ENCODE measurements around the gene EVI5. TPM values are rescaled to one million over a fixed set of nuclear protein-coding genes. Genes with fewer than 3 reads are reported as not detected.
"Not testable (repeated sequence)": the region's sequence is repeated elsewhere in the genome, so short reads cannot be mapped to it uniquely, and the experiment has no call there.

EVI5 gene
- total and polyA plus RNA-seq, 2 experiments from 2014 or later = 16.5 to 20.0 TPM

GRCh38 chr1:92749024-92749634, 35.8 kb downstream of the EVI5 start:
- in situ Hi-C loops (cut with MboI) = loop anchor here (5.0 kb wide), 1 partner anchor 68 kb away; no protein-coding TSS in a partner anchor
- Histone ChIP-seq H3K4me2 (ENCODE audit: unreplicated experiment) (no peak overlapping the region), H4K20me1 (ENCODE audit: insufficient read depth) (no peaks in the 10 kb centered on the region), H3K4me3 (no peak overlapping the region), H3K79me2 (ENCODE audit: insufficient read depth) (peaks cover 72% of the 10 kb centered on the region), H3F3A (ENCODE audit: insufficient read depth) (peaks cover 22% of the 10 kb centered on the region), H3K9me2 (ENCODE audit: insufficient read depth) (no peaks in the 10 kb centered on the region), H3K4me1 (ENCODE audit: insufficient read depth) (peaks cover 20% of the 10 kb centered on the region), H3K9ac (no peak overlapping the region), H3K36me3 (ENCODE audit: low read depth) (no peaks in the 10 kb centered on the region), H3K9me3 (ENCODE audit: low read depth) (no peaks in the 10 kb centered on the region), H3K27ac (no peak overlapping the region), H3K27me3 (replicated peaks; ENCODE audit: insufficient read depth) (no peaks in the 10 kb centered on the region), H2AFZ (no peak overlapping the region)
- WGBS, 2 experiments (ENCODE audit: low coverage in 1 of 2, low lambda C conversion rate in 2 of 2, missing lambda C conversion rate in 2 of 2) = 86% methylated on average over 1 of the region's 1 CpG; no CpG with 5 or more reads in 1 of the 2 experiments
- TF ChIP-seq EZH2 (IDR thresholded peaks at IDR 0.05; ENCODE audit: insufficient read depth, poor library complexity, severe bottlenecking) = no peak
- no peak for TF ChIP-seq EZH2phosphoT487 (IDR thresholded peaks at IDR 0.05; ENCODE audit: insufficient read depth, low read depth)
- DNase-seq = peak; percentile 84

- DNase-seq = peak; percentile 19
- no peak overlapping the region for H3K4me3 ChIP-seq
- H3K9me2 ChIP-seq (ENCODE audit: insufficient read depth) = no peaks in the 10 kb centered on the region
- no peak overlapping the region for H3K4me2 ChIP-seq (ENCODE audit: unreplicated experiment)
- no peak overlapping the region for H3K27ac ChIP-seq
- no peaks in the 10 kb centered on the region for H3K36me3 ChIP-seq (ENCODE audit: low read depth)
- H3K4me1 ChIP-seq (ENCODE audit: insufficient read depth) = peaks cover 10% of the 10 kb centered on the region
- H3F3A ChIP-seq (ENCODE audit: insufficient read depth) = peaks cover 12% of the 10 kb centered on the region
- no peak overlapping the region for H3K9ac ChIP-seq
- no peak overlapping the region for H2AFZ ChIP-seq
- H3K9me3 ChIP-seq (ENCODE audit: low read depth) = no peaks in the 10 kb centered on the region
- WGBS, 2 experiments (ENCODE audit: low coverage in 1 of 2, low lambda C conversion rate in 2 of 2, missing lambda C conversion rate in 2 of 2) = 72 to 82% methylated on average over 3 of the region's 3 CpGs
- peaks cover 72% of the 10 kb centered on the region for H3K79me2 ChIP-seq (ENCODE audit: insufficient read depth)
- H4K20me1 ChIP-seq (ENCODE audit: insufficient read depth) = no peaks in the 10 kb centered on the region
- no peak for TF ChIP-seq EZH2phosphoT487 (IDR thresholded peaks at IDR 0.05; ENCODE audit: insufficient read depth, low read depth)
- TF ChIP-seq EZH2 (IDR thresholded peaks at IDR 0.05; ENCODE audit: insufficient read depth, poor library complexity, severe bottlenecking) = no peak
- no peaks in the 10 kb centered on the region for H3K27me3 ChIP-seq (replicated peaks; ENCODE audit: insufficient read depth)
- in situ Hi-C loops (cut with MboI) = loop anchor here (5.0 kb wide), 1 partner anchor 69 kb away; no protein-coding TSS in a partner anchor
Observed at GRCh38 chr1:92748138-92748537, 36.8 kb downstream of the EVI5 start.

- Histone ChIP-seq H4K20me1 (ENCODE audit: insufficient read depth) (no peaks in the 10 kb centered on the region), H3K36me3 (ENCODE audit: low read depth) (no peaks in the 10 kb centered on the region), H3K79me2 (ENCODE audit: insufficient read depth) (peaks cover 72% of the 10 kb centered on the region), H2AFZ (no peak overlapping the region), H3K4me2 (ENCODE audit: unreplicated experiment) (no peak overlapping the region), H3K9ac (no peak overlapping the region), H3K9me3 (ENCODE audit: low read depth) (no peaks in the 10 kb centered on the region), H3K27me3 (replicated peaks; ENCODE audit: insufficient read depth) (no peaks in the 10 kb centered on the region), H3K27ac (no peak overlapping the region), H3K4me1 (ENCODE audit: insufficient read depth) (peaks cover 6% of the 10 kb centered on the region; the same call in 1 of the 2 replicates), H3K9me2 (ENCODE audit: insufficient read depth) (no peaks in the 10 kb centered on the region), H3K4me3 (no peak overlapping the region), H3F3A (ENCODE audit: insufficient read depth) (peaks cover 8% of the 10 kb centered on the region)
- TF ChIP-seq EZH2phosphoT487 (IDR thresholded peaks at IDR 0.05; ENCODE audit: insufficient read depth, low read depth) (no peak), EZH2 (IDR thresholded peaks at IDR 0.05; ENCODE audit: insufficient read depth, poor library complexity, severe bottlenecking) (no peak)
- in situ Hi-C loops (cut with MboI) = loop anchor here (5.0 kb wide), 1 partner anchor 70 kb away; no protein-coding TSS in a partner anchor
- 90 to 91% methylated on average over 1 of the region's 1 CpG for WGBS, 2 experiments (ENCODE audit: low coverage in 1 of 2, low lambda C conversion rate in 2 of 2, missing lambda C conversion rate in 2 of 2)
- peak; percentile 52 for DNase-seq
Observed at GRCh38 chr1:92747735-92748134, 37.2 kb downstream of the EVI5 start.

GRCh38 chr1:92746255-92746654, 38.7 kb downstream of the EVI5 start:
- not testable (repeated sequence) for H3K9me3 ChIP-seq (ENCODE audit: low read depth); H3K36me3 ChIP-seq (ENCODE audit: low read depth); H3K9me2 ChIP-seq (ENCODE audit: insufficient read depth); H3K9ac ChIP-seq; H2AFZ ChIP-seq; DNase-seq; H3F3A ChIP-seq (ENCODE audit: insufficient read depth); H3K4me1 ChIP-seq (ENCODE audit: insufficient read depth); H3K4me2 ChIP-seq (ENCODE audit: unreplicated experiment); H3K27ac ChIP-seq; H4K20me1 ChIP-seq (ENCODE audit: insufficient read depth); H3K4me3 ChIP-seq; H3K27me3 ChIP-seq (replicated peaks; ENCODE audit: insufficient read depth)
- in situ Hi-C loops (cut with MboI) = loop anchor here (5.0 kb wide), 1 partner anchor 71 kb away; no protein-coding TSS in a partner anchor
- H3K79me2 ChIP-seq (ENCODE audit: insufficient read depth) = peaks cover 69% of the 10 kb centered on the region
- 92 to 94% methylated on average over 4 of the region's 4 CpGs for WGBS, 2 experiments (ENCODE audit: low coverage in 1 of 2, low lambda C conversion rate in 2 of 2, missing lambda C conversion rate in 2 of 2)

Data from GM23248 (cell line).